ENCODE measurements around the gene CDH23.

The CDH23 gene

DNA sequence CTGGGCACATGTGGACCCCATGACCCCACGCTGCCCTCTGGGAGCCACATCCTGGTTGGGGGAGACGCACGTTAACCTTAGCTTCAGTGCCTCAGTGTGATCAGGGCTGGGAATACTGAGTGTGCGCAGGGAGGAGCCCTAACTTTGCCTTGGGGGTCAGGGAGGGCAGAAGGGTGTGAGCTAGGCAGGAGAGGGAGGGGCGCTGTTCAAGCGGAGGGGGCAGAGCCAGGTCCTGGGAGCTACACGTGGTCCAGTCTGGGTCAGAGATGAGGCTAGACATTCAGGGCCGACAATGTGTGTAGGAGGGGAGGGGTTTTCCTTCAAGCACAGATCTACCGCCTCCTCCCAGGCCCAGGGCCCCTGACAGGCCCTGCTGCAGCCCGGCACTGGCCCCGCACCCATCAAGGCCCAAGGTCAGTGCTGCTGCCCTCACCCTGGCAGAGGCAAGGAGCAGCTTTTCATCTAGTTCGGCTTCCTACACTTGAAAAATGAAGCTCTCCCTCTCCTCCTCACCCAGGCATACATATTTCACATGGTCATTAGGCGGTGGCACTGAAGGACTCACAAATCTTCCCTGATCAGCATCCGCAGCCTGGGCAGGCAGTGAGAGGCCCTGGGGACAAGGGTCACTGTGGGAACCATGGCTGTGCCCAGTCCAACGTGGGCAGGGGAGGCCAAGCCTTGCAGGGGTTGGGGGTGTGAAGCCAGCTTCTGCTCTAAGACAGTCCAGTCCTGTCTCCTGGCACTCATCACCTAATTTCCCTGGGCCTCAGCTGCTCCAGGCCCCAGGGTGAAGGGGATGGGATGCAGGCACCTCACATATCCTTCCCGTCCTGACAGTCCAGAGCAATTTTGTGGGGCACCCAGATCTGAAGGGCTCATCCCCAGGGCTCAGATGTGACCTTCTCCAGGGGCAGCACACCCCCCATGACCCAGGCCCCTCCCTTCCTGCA, 275.6 kb downstream of the CDH23 start:
- no peak for DNase-seq

DNA sequence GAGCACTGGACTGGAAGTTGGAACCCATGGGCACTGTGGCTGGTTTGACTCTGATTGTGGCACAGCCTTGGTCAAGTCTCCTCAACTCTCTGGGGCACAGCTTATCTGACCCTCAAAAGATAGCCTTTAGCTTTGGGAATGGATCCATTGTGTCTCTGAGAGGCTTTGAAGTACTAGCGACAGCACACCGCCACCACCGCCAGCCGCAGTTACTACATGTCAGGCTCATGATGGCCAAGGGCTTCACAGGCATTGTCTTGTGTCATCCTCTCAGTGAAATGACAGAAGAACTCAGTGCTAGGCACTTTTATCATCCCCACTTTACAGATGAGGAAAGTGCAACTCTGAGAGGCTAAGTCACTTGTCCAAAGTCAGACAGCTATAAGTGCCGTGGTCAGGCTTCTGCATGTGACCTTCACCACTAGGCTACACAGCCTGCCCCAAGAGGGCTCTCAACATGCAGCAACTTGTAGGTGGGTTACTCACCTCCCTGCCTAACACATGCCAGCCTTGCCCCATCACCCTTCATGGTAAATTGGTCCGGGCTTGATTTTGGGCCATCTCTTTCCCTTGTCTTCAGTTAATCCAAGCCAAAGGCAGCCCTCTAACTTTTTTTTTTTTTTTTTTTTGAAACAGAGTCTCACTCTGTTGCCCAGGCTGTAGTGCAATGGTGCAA, 278.7 kb downstream of the CDH23 start:
- DNase-seq, result no peak

DNA sequence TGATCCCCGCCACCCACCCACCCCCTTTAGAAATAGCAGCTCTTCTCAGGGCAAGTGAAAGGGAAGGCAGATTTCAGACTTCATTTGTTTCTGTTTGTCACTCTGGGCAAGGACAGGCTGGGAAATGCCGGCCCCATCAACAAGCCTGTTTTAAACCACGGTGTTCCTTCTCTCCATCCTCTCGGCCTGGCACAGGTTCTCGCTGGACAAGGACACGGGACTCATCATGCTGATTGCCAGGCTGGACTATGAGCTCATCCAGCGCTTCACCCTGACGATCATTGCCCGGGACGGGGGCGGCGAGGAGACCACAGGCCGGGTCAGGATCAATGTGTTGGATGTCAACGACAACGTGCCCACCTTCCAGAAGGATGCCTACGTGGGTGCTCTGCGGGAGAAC, 280.5 kb downstream of the CDH23 start:
- no peak for DNase-seq

DNA sequence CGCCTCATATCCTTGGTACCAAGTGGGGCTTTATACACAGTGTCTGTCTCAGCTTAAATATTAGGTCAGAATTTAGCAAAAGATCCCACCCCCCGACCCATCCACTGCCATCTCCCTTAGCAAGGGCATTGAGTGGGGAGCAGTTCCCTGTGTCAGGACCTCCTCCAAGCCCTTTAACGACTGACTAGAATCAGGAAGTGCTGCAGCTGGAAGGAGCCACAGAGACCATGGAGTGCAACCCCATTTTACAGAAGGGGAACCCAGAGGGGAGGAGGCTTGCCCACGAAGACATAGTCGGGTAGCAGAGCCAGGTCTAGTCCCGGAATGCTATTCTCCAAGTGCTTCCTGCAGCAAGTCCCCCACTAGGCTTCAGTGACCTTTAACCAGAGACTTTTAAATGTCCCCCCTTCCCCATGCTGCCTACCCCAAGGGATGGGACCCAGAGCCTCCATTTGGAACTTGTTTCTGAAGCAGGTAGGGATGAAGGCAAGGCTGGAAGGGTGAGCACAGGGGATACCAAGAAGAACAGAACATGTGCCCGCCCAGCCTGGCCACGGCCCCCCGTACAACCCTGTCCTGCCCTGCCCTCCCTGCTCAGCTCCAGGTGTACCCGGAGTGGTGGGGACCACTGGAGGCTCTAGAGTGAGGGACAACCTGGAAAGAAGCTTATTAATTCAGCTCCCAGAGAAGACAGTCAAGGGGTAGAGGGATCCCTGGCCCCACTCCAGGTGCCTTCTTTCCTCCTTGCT, 281.5 kb downstream of the CDH23 start:
- DNase-seq, result no peak

DNA sequence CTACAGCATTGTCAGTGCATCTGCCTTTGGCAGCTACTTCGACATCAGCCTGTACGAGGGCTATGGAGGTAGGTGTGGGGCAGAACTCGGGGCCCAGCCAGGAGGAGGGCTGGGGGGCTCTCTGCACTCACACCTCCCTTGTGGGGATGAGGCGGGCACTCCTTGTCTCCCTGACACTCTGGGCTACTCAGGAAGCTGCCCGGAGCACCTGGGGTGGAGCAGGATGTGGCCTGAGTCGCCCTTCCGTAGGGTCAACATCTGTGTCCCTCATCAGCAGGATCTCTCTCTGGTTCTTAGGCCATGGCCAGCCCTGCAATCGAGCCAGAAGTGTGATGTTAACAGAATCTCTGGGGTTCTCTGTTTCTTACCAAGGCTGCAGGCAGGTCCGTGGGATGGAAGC, 282.7 kb downstream of the CDH23 start:
- no peak for DNase-seq

DNA sequence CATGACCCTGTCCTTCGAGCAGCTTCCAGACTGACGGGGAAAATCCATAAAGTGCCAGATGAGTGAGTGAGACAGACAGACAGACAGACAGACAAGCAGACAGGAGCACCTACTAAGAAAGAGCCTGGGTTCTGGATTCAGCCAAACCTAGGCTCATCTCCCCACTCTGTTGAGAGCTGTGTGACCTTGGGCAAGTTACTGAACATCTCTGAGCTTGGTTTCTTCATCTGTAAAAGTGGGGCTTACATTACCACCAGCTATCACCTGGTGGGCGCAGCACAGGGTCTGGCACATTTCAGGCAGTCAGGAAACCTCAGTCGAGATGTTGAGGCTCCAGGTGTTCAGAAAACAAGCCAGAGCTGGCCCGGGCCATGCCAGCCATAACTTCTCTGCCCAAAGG, 285.3 kb downstream of the CDH23 start:
- DNase-seq, result no peak

DNA sequence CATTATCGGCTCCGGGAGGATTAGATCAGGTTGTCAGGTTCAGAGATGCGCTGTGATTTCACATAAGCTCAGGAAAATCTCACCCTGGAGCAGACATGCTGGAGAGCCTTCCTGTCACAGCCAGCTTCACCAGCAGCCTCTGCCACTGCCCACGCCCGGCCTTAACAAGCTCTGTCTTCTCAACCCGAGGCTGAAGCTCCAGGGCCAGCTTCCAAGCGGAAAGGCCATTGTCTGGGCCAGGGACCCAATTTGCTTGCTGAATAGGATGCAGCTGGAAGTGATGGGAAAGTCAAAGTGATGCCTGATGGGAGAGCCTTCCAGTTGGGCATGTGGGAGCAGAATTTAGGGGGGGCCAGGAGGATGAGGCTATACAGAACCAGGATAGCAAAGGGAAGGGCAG, 286.6 kb downstream of the CDH23 start:
- DNase-seq, result no peak

DNA sequence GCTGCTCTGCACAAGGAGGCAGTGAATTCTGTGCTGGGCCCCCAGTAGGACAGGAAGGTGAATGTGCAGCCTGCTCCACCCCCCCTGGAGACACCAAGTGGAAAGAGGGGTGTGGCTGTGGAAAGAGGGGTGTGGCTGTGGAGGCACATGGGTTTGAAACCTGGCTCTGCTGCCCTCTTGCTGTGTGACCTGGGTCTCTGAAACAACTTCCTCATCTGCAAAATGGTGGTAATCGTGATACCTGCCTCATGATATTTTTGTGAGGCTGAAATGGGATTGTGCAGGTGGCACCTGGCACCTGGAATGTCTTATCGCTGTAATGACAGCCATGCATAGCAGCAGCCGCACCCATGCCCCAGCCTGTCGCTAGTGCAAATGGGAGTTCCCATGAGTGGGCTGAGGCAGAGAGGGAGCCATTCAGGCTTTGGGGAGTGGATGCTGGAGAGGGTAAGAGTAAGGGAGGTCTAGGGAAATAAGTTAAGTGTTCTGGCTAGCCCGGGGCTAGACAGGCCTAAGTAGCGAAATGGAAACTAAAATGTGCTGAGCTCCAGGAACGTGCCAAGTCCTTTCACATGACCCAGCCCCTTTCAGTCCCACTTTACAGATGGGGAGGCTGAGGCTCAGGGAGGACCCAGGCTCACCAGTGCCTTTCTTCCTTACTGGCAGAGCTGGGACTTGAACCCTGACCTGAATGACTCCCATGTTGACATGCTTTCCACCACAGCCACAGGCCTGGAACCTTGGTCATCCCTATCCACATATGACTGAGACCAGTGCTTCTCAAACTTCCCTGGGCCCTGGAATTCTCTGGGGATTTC, 287.8 kb downstream of the CDH23 start:
- no peak for DNase-seq

DNA sequence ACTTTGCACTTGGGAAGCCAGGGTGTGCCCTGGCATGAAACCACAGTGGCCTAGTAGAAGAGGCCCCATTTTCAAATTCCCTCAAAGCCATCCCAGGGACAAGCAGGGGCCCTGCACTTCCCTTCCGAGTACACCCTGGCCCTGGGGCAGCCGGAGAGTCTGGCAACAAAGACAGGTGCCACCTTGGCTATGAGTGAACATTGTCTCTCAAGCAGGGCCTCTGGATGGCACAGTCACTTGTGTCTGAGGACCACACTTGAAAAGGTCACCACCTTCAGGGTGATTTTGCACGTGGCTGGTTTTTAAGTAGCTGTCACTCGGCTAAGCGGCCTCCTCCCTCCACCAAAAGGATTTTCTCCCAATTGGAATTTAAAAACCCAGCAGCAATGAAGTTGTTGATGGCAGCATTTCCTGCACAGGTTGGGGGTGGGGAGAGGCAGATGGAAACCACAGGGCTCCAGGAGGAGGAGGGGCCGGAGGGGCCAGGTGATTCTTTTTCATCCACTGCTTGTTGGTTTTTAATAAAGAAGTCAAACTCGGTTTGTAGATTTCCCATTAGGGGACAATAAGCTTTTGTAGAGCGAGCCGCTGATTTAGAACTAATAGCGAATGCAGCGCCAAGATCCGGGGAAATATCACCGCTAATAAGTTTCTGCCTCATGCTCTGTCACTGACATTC, 289.0 kb downstream of the CDH23 start:
- no peak for DNase-seq

DNA sequence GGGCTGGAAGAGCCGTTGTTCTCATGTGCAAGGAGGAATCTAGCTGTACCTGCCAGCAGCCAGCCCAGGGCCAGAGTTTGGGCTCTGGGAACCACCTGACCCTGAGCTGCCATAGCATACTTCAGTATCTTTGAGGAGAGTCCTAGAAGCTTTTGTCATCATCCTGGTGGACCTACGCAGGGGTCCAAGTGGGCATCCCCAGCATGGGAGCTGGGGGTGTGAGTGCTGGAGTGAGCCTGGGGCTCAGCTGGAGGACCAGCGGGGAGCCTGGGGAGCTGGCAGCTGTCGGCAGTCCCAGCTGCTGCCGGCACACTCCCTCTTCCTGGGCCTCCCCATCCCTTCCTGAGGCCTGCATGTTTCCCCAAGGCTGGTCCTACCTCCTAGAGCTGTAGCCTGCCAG, 290.4 kb downstream of the CDH23 start:
- DNase-seq, result no peak

DNA sequence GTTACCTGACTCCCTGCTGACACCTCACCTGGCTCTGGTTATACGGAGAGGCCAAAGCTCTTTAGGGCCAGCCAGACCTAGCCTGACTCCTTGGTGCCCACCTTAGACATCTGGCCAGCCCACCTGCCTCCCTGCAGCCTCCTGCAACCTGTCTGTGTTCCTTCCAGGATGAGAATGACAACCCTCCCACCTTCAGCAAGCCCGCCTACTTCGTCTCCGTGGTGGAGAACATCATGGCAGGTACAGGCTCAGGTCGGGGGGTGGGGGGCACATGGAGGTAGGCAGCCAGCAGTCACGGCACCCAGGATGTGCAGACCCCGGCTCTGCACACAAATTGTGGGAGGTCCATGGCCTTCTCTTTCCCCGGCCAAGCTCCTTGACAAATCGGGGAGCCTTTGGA, 290.8 kb downstream of the CDH23 start:
- no peak for DNase-seq

DNA sequence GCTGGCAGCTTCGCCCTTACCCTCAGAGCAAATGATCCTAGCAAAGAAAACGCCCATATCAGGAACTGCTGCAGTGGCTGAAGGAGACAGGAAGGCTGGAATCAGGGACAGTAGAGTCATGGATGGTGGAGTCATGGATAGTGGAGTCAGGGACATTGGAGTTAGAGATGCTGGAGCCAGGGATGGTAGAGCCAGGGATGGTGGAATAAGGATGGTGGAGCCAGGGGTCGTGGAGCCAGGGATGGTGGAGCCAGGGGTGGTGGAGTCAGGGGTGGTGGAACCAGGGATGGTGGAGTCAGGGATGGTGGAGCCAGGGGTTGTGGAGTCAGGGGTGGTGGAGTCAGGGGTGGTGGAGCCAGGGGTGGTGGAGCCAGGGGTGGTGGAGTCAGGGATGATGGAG, 291.5 kb downstream of the CDH23 start:
- DNase-seq, result no peak

DNA sequence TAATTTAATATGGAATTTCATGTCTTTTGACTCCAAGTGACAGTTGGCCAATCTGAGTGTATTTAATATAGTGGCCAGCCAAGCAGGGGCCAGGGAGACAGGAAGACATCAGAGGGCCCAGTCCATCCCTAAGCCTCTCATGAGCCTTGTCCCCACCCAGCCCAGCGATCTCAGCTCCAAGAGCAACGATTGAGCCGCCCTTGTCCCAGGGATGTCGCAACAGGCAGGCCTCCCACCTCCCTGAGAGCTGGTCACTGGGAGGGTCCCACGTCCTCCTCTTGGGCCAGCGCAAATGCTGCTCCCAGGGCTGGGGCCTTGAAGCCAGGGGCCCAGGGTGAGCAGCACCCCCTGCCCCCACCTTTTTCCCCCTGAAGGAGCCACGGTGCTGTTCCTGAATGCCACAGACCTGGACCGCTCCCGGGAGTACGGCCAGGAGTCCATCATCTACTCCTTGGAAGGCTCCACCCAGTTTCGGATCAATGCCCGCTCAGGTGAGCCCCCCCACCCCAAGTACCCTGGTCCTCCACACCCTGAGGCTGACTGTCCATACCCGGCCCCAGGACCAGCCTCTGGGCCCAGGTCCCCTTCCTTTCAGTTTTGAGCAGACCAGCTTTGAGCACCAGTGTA, 293.5 kb downstream of the CDH23 start:
- DNase-seq, result no peak

DNA sequence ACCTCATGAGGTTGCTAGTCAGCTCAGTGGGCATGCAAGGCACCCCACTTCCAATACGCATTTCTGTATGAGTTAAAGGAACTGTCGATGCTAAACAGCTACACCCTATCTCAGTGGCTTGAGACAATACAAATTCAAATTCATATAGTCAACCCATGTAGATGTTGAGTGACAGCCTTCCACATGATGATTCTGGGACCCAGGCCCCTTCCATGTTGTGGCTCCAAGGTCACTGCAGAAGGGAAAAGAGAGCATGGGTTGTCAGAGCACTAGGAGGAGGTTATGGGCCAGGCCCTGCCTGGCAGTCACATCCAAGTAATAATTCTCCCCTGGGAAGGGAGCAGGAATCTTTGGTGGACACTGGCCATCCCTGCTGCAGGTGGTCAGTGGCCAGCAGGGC, 294.7 kb downstream of the CDH23 start:
- no peak for DNase-seq

DNA sequence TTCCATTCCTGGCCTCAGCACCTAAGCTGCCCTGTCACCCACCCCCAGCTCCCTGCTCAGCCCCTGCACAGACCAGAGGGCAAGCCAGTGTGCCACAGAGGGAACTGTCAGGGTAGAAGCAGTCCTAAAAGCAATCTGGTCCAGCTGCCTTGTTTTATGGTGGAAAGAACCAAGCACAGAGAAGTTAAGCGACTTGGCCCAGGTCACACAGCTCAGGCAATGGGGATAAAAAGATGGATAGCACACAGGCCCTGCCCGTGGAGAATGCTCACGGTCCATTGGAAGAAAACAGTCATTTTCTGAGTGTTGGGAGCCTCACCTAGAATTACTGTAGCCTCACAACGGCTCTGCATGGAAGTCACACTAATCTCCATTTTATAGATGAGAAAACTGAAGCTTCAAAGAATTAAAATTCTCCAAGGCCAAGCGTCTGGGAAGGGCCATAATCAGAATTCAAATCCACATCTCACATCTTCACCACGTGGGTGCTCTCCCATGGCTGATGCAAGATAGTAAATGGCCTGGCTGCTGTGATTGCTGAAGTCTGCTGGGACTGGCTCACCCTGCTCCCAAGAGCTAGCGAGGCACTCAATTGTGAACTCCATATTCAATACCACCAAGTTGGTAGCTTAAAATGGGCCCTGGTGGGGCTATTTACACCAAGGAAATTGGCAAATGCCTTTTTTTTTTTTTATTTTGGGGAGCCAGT, 296.0 kb downstream of the CDH23 start:
- DNase-seq, result no peak

DNA sequence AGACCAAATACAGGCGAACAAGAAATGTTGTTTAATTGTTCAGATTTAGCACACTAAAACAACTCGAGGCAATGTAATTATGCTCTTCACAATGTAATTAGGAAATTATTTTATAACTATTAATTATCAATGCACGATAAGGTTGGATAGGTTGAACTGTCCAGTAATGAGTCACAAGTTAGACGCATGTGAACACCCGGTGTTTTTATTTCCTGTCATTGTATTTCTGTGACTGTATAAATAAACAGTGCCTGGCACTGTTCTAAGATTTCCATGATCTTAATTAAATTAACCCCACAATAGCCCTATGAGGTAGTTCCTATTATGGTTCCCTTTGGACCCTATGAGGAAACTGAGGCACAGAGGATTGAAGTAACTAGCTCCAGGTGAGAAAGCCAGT, 296.7 kb downstream of the CDH23 start:
- DNase-seq, result no peak

DNA sequence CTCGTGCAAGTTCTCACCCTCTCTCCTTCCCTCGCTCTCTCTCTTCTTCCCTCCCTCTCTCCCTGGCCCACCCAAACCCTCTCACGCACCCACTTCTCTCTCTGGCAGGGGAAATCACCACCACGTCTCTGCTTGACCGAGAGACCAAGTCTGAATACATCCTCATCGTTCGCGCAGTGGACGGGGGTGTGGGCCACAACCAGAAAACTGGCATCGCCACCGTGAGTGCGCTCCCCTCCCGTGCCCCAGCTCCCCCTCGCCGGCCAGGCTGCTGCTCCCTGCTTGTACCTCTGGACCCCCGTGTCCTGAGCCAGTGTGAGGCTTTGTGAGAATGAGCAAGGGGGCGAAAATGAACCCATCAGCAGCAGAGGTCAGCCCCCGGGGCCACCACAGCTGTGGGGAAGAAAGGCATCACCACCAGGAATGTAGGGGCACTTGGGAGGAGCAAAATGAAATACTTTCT, 297.4 kb downstream of the CDH23 start:
- DNase-seq, result no peak

DNA sequence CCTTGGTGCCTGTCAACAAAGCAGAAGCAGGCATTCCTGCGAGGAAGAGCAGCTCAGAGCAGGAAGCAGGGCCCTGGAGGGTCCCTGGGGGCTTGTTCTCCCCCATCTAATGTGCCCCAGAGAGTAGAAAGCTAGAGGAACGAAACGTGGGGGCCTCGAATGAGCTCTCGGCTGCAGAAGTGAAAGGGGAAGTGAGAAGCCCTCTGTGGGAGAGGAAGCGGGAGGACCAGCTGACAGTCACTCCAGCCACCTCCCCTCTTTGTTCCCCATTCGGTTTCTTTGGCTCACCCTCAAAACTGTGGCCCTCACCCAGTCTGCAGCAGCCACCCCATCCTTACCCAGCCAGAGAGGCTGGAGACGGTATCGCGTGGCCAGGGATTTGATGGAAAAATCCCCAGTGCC, 297.8 kb downstream of the CDH23 start:
- DNase-seq, result no peak

DNA sequence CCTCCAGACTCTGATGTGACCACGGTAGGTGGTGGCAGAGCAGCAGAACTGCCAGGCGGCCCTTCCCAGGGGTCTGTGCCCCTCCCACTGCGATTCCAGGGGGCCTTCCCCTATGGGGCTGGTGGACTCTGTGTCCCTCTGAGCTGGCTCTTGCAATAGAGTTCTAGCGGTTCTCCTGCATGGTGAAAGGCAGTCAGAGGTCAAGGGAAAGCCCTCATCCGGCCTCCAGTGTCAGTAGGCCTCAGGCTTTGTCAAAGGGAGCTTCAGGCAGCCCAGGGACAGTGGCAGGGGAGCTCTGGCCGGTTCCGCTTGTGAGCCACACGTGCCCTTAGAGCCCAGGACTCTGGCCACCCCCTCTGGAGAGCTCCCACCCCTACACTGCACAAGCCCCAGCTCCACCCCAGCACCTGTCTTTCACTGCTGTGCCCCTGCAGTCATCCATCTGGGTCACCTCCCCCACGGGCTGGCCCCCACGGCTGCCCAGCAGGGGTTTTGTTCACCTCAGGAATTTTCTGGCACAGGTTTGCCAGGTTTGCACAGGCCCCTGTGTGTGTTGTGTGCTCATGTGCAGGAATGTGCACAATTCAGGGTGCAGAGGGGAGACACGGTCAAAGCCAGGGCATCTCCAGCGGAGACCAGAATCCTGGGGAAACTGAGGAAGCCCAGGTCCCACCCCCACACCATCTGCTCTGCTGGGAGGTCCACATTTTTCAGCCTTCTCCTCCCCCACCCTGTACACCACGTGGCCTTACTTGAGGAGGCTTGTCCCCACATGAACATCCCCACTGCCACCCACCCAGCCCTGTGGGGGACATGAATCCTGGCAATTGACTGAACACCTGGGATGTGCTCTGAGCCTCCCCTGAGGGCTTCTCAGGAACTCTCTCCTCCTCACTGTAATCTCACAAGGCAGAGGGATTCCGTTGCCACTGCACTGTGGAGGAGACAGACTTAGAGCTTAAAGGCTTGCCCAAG, 299.1 kb downstream of the CDH23 start:
- no peak for DNase-seq
